K562 (cell line): ENCODE measurements around the gene DNM1. TPM values are rescaled to one million over a fixed set of nuclear protein-coding genes. Genes with fewer than 3 reads are reported as not detected.

ENCODE experiments used
- CSDE1 ChIP-seq, 2 experiments: fragments of 450-650 bp; IDR thresholded peaks; 2 replicates each; pipeline ENCODE4 v1.6.1; 2016; ENCODE audit warnings: mild to moderate bottlenecking in 1 of 2
- EP300 ChIP-seq: IDR thresholded peaks from 2 replicates; pipeline ENCODE4 v1.6.1; 2012; ENCODE audit warnings: low read length, improper control_type of control experiment
- FOXJ3 ChIP-seq: sonication (generic); formaldehyde crosslinking; IDR thresholded peaks from 2 replicates; pipeline ENCODE4 v1.4.0; 2020; ENCODE audit warnings: mild to moderate bottlenecking, missing genetic modification reagents
- KAT7 ChIP-seq: sonication (generic); formaldehyde crosslinking; IDR thresholded peaks from 2 replicates; pipeline ENCODE4 v1.8.0; 2022; ENCODE audit warnings: missing genetic modification reagents, mild to moderate bottlenecking, borderline replicate concordance
- NCOA1 ChIP-seq: fragments of 450-650 bp; IDR thresholded peaks from 2 replicates; pipeline ENCODE4 v1.6.1; 2016; ENCODE audit warnings: low read depth
- NKRF ChIP-seq: fragments of 450-650 bp; IDR thresholded peaks from 2 replicates; pipeline ENCODE4 v1.6.1; 2016; ENCODE audit warnings: borderline replicate concordance
- RBBP5 ChIP-seq: fragments of 200-600 bp; sonication (generic); IDR thresholded peaks from 2 replicates; pipeline ENCODE4 v1.6.1; 2012; ENCODE audit warnings: borderline replicate concordance, mild to moderate bottlenecking, low read length, control low read depth, inconsistent platforms; ENCODE audit not compliant: insufficient read depth, poor library complexity, severe bottlenecking
- RHOXF2B ChIP-seq: fragments of 250-450 bp; sonication (Bioruptor Pico); conservative IDR thresholded peaks from 2 replicates; pipeline ENCODE4 v1.5.1; 2021
- SMARCE1 ChIP-seq: fragments of 450-650 bp; IDR thresholded peaks from 2 replicates; pipeline ENCODE4 v1.7.1; 2016; ENCODE audit warnings: mild to moderate bottlenecking
- ZNF184 ChIP-seq: sonication (generic); formaldehyde crosslinking; IDR thresholded peaks from 2 replicates; pipeline ENCODE4 v1.5.0; 2020; ENCODE audit warnings: missing genetic modification reagents
- ZNF274 ChIP-seq: IDR thresholded peaks from 2 replicates; pipeline ENCODE4 v1.6.1; 2011; ENCODE audit warnings: low read depth, mild to moderate bottlenecking, low read length, moderate library complexity, borderline replicate concordance
- polyA plus RNA-seq, 8 experiments: library from polyadenylated mRNA; depleted of rRNA in 4 of 8; stranded (reverse) in 5 of 8; unstranded in 3 of 8; fragments of >200 nt; fragmentation: Nextera tagmentation in 2 of 8; fragmentation: Illumina TruSeq in 1 of 8; extraction: Ambion mirVana in 2 of 8; extraction: Trizol in 1 of 8; gene quantifications; 2 replicates each; pipeline versions ENCODE4 v1.2.1 to v1.2.3, GENCODE V29; 2011 to 2014; ENCODE audit warnings: inconsistent platforms in 1 of 8, missing spikeins in 1 of 8
- total RNA-seq, 7 experiments: library from RNA; depleted of rRNA in 6 of 7; stranded (reverse); fragments of >200 nt in 6 of 7; fragmentation: Illumina TruSeq in 2 of 7; extraction: Trizol in 2 of 7; gene quantifications; 2 replicates each; pipeline versions ENCODE4 v1.2.1 to v1.2.3, GENCODE V29; 2011 to 2021; ENCODE audit warnings: low replicate concordance in 1 of 7
- TF ChIP-seq, protein P1 (sequence below): fragments of 250-450 bp; sonication (Bioruptor Pico); IDR thresholded peaks from 2 replicates; pipeline ENCODE4 v1.5.0; 2022; ENCODE audit warnings: mild to moderate bottlenecking

The DNM1 gene
- total and polyA plus RNA-seq, 9 of the 15 experiments (the other 6 are each of a cell fraction or from before 2014, with no cell fraction given) = 0.39 to 23.1 (median 9.1) TPM

GRCh38 chr9:128202648-128203023 is 543 bp upstream of the DNM1 start (continued):
- peak; percentile 37; the same call in 1 of the 2 replicates for TF ChIP-seq SMARCE1
- peak in 1 of 2 experiments; percentile 45; a peak in 1 of 4 replicates for TF ChIP-seq CSDE1 (IDR thresholded peaks at IDR 0.05)
- no peak for TF ChIP-seq KAT7 (CRISPR knock-in tag)
- TF ChIP-seq RBBP5 = no peak
- no peak for TF ChIP-seq FOXJ3
- TF ChIP-seq ZNF184 (CRISPR knock-in tag) = no peak
- TF ChIP-seq NCOA1 = no peak
- TF ChIP-seq NKRF = 0 out of 2 replicates have a peak, but pooled peaks have one; percentile 25
- TF ChIP-seq ZNF274 = no peak
- TF ChIP-seq, protein P1, sequence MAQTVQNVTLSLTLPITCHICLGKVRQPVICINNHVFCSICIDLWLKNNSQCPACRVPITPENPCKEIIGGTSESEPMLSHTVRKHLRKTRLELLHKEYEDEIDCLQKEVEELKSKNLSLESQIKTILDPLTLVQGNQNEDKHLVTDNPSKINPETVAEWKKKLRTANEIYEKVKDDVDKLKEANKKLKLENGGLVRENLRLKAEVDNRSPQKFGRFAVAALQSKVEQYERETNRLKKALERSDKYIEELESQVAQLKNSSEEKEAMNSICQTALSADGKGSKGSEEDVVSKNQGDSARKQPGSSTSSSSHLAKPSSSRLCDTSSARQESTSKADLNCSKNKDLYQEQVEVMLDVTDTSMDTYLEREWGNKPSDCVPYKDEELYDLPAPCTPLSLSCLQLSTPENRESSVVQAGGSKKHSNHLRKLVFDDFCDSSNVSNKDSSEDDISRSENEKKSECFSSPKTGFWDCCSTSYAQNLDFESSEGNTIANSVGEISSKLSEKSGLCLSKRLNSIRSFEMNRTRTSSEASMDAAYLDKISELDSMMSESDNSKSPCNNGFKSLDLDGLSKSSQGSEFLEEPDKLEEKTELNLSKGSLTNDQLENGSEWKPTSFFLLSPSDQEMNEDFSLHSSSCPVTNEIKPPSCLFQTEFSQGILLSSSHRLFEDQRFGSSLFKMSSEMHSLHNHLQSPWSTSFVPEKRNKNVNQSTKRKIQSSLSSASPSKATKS (CRISPR knock-in tag) = no peak
- no peak for TF ChIP-seq RHOXF2B (CRISPR knock-in tag)
- TF ChIP-seq EP300 = 0 out of 2 replicates have a peak, but pooled peaks have one; percentile 15
